GM19438 (cell line): Measurements from ENCODE around the gene SCD5.

Source experiments
- ATAC-seq: cut with Tn5 transposase; IDR thresholded peaks from one replicate; pipeline ENCODE4 v1.9.1; 2021; ENCODE audit warnings: low read depth; ENCODE audit not compliant: unreplicated experiment

SCD5 gene

GRCh38 chr4:82645936-82646565 is 152.5 kb downstream of the SCD5 start:
- no peak for ATAC-seq

DNA sequence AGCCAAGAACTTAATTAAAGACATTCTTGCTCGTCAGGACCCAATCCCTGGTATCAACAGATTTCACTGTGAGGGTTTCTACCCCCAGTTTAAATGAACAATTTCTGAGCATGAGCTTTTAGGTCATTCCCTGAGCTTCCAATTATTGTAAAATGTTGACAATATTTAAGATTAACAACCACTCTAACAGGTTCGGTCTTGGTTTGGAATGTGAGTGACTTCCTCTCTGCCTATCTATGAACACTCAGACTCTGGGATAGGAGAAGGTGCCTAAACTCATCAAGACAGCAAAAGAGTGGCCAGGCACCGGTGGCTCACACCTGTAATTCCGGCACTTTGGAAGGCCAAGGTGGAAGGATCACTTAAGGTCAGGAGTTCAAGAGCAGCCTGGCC is 153.9 kb downstream of the SCD5 start:
- no peak for ATAC-seq

GRCh38 chr4:82643994-82644733 is 154.4 kb downstream of the SCD5 start:
- no peak for ATAC-seq

DNA sequence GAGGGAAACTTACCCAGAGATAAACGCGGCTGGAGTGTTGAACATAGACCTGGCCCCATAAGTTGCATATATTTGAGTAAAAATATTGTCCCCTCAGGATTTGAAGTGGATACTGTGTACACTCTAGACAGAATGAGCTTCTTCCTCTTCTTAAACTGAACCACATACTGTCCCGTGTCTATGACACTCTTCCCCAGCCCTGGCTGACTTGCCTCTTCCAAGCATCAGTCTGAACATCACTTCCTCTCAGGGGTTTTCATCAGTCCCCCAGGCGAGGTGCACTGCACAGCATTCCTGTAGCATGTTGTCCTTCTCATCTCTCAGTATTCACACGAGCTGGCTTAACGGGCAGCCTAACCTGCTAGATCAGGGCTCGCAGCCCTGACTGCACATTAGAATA is 156.3 kb downstream of the SCD5 start:
- no peak for ATAC-seq

GRCh38 chr4:82640540-82640939 is 158.1 kb downstream of the SCD5 start:
- no peak for ATAC-seq

- no peak for ATAC-seq
Measured at GRCh38 chr4:82639971-82640370, 158.6 kb downstream of the SCD5 start.

DNA sequence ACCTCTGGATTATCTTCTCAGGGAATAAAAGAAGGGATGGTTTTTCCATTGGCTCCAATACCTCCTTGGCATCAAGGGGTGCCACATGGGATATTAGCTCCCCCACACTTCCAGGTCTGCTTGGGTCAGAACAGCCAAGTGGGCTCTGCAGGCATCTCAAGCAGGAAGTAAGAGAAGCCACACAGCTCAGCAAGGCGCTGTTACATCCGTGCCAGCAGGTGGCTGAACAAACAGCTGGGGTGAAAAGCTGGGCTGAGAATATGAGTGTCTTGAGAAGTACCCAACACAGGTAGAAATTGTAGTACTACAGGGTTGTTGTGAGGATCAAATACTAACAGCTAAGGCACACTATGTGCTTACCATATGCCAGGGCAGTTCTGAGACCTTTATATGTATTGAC is 160.1 kb downstream of the SCD5 start:
- ATAC-seq, result no peak

GRCh38 chr4:82630079-82630478 is 168.5 kb downstream of the SCD5 start:
- ATAC-seq, result no peak

GRCh38 chr4:82629238-82630000 is 169.2 kb downstream of the SCD5 start:
- no peak for ATAC-seq

GRCh38 chr4:82626251-82626868 is 172.2 kb downstream of the SCD5 start:
- ATAC-seq, result no peak

DNA sequence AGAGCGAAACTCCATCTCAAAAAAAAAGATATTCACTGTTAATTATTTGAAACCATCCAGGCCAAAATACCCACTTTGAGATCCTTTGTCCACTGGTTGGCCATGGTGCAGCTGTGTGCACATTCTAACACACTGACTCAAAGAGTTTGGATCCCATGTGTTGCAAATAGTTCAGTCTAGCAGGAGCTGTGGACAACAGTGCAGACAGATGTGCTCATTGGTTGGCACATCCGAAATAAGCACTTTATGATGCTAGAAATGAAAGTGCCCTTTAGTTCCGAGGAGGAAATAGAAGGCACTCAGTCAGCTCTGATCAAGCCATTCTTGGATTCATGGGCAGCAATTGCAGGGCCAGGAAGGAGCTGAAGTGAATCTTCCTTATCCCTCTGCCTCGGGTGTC is 173.8 kb downstream of the SCD5 start:
- ATAC-seq, result no peak

GRCh38 chr4:82623121-82623683 is 175.4 kb downstream of the SCD5 start:
- ATAC-seq, result no peak

DNA sequence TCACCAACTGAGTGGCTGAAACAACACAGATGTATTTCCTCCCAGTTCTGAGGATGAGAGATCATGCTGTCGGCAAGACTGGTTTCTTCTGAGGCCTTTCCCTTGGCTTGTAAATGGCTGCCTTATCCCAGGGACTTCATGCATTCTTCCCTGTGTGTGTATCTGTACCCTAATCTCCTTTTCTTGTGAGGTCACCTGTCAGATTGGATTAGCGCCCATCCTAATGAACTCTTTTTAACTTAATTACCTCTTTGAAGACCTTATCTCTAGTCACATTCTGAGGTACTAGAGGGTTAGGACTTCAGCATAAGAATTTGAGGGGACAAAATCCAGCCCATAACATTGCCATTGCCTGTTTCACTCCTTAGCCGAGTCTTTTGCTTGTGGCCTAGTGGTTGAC is 177.3 kb downstream of the SCD5 start:
- no peak for ATAC-seq

DNA sequence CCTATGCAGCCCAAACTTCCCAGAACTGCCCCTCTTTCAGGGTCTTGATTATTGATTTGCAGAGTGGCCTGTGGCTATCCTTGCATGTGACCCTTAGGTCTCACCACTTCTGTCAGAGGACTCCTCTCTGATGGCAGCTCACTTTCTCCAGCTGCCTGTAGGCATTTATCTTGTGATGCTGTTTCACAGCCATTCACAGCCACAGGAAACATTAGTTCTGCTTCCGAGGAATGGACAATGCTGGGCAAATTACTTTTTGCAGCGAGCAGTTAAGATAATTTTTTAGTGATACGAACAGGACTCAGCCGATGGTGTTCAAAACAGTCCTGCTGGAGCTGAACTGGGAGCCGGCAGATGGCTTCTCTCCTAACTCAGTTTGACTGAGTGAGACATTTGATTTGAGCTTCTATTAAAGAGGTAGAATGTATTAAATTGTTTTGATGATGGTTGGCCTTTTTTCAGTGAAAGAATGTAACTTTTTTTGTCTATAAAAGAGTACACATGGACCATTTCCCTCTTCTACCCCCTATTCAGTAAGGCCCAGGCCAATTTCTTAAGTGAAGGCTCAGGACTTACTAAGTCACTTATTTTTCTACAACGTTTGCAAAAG is 178.4 kb downstream of the SCD5 start:
- no peak for ATAC-seq

DNA sequence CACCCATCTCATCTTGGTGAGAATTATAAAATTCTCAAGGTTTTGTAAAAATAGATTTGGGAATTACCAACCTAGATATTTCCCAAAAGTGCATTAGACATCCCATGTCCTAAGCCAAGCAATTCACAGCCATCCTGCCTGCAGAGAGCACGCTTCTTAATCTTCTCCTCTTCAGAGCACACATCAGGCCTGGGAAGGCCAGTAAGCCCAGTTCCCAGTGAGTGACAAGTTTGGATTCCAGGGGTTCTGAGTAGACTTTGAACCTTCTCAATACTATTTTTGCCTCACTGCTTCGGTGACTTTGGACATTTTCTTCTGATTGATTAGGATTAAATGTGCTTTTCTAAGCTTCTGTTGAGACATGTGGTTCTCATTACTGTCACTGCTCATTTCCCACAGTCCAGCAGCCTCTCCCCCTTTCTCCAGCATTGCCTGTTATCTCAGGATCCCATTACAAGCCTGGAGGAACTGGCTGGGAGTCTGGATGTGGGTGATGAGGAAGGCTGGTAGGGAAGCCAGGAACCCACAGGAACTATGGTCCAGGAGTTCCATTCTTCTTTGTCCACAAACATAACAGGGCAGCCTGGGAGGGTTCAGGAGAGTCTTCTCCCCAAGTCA is 180.4 kb downstream of the SCD5 start:
- ATAC-seq, result no peak

GRCh38 chr4:82614838-82615449 is 183.7 kb downstream of the SCD5 start:
- no peak for ATAC-seq

- ATAC-seq, result no peak
Measured at GRCh38 chr4:82613121-82613520, 185.5 kb downstream of the SCD5 start.

GRCh38 chr4:82611982-82612381 is 186.6 kb downstream of the SCD5 start:
- ATAC-seq, result no peak

GRCh38 chr4:82611527-82611926 is 187.1 kb downstream of the SCD5 start:
- ATAC-seq, result no peak

DNA sequence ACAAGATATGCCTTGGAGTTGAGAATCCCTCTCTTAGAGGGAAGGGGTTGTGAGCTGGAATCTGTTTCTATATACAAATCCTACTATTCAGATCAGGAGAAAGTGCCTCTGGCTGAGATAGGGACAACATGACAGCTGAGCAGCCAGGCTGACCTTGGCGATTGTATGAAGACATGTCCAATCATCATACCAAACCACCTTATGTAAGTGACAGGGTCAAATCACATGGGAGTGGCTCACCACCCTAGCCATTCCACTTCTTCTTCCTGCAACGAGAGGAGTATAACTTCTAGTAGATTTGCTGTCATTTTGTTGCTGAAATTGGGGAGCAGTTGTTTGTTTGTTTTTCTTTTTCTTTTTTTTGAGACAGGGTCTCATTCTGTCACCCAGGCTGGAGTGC is 188.6 kb downstream of the SCD5 start:
- ATAC-seq, result no peak
